GM12874 (cell line): ENCODE data around the gene TAS2R38.

ENCODE experiments used
- TF ChIP-seq, protein P1 (sequence below): IDR thresholded peaks from 2 replicates; pipeline ENCODE4 v1.5.1; 2011; ENCODE audit warnings: low read depth, mild to moderate bottlenecking, control low read depth, low read length, moderate library complexity; ENCODE audit not compliant: insufficient read depth

Gene TAS2R38

DNA sequence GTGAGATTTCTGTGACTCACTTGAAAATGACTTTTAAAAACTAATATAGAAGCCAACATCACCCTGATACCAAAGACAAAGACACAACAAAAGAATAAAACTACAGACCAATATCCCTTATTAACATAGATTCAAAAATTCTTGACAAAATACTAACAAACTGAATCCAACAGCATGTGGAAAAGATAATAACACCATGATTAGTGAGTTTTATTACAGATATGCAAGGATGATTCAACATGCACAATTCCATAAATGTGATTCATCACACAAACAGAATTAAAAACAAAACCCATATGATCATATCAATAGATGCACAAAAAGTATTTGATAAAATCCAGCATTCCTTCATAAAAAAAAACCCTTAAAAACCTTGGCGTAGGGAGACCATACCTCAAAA is 28.6 kb upstream of the TAS2R38 start:
- TF ChIP-seq, protein P1, sequence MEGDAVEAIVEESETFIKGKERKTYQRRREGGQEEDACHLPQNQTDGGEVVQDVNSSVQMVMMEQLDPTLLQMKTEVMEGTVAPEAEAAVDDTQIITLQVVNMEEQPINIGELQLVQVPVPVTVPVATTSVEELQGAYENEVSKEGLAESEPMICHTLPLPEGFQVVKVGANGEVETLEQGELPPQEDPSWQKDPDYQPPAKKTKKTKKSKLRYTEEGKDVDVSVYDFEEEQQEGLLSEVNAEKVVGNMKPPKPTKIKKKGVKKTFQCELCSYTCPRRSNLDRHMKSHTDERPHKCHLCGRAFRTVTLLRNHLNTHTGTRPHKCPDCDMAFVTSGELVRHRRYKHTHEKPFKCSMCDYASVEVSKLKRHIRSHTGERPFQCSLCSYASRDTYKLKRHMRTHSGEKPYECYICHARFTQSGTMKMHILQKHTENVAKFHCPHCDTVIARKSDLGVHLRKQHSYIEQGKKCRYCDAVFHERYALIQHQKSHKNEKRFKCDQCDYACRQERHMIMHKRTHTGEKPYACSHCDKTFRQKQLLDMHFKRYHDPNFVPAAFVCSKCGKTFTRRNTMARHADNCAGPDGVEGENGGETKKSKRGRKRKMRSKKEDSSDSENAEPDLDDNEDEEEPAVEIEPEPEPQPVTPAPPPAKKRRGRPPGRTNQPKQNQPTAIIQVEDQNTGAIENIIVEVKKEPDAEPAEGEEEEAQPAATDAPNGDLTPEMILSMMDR, result no peak

GRCh38 chr7:142001163-142001874 is 27.7 kb upstream of the TAS2R38 start:
- TF ChIP-seq, protein P1, result no peak

GRCh38 chr7:142000244-142000643 is 26.7 kb upstream of the TAS2R38 start:
- TF ChIP-seq, protein P1, result no peak

DNA sequence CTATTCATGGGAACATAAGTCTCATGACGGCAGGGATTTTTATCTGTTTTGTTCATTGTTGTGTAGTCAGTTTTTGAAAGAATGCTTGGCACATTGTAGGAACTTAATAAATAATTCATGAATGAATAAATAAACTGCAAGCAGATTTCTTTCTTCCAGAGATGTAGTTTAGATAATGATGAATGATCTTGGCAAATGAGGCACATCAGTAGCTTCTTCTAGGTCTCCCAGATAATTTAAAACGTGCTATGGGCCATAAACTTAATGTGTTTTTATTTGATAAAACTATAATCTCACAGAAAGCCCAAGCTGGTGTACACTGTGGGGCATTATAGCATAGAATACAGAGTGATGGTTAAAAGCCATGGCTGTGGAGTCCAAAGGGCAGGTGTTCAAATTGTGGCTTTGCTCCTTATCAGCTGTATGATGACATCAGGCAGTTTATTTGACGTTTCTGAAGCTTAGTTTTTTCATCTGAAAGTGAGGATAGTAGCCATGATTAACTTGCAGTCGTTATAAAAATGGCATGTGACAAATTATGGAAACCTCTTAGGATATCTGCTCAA is 25.6 kb upstream of the TAS2R38 start:
- TF ChIP-seq, protein P1, result no peak

GRCh38 chr7:141993354-141993753 is 19.8 kb upstream of the TAS2R38 start:
- TF ChIP-seq, protein P1, result no peak

- TF ChIP-seq, protein P1, result no peak
Observed at GRCh38 chr7:141992688-141993087, 19.1 kb upstream of the TAS2R38 start.

- TF ChIP-seq, protein P1, result no peak
Observed at GRCh38 chr7:141992156-141992555, 18.6 kb upstream of the TAS2R38 start.
